ENCODE results near the gene RFTN1.

The RFTN1 gene

GRCh38 chr3:16425398-16426028, 88.0 kb downstream of the RFTN1 start:
- TF ChIP-seq JUND (IDR thresholded peaks at IDR 0.05; ENCODE audit: low read depth) = no peak
- in situ Hi-C loops (cut with HindIII; ENCODE audit: low pct_unique_long_range_greater_than_20kb, low sequenced_read_pairs) = no loop called here
- DNase-seq (ENCODE audit: low read depth in 1 of 2, low spot score in 1 of 2) = peak in 1 of 2 experiments; percentile 4

- no peak for TF ChIP-seq JUND (IDR thresholded peaks at IDR 0.05; ENCODE audit: low read depth)
- no peak for DNase-seq (ENCODE audit: low read depth in 1 of 2, low spot score in 1 of 2)
- in situ Hi-C loops (cut with HindIII; ENCODE audit: low pct_unique_long_range_greater_than_20kb, low sequenced_read_pairs) = no loop called here
These were observed 89.4 kb downstream of the RFTN1 start for GRCh38 chr3:16423947-16424673.

GRCh38 chr3:16423298-16423697, 90.2 kb downstream of the RFTN1 start:
- TF ChIP-seq JUND (IDR thresholded peaks at IDR 0.05; ENCODE audit: low read depth) = no peak
- DNase-seq (ENCODE audit: low read depth in 1 of 2, low spot score in 1 of 2) = peak in 1 of 2 experiments; percentile 76
- in situ Hi-C loops (cut with HindIII; ENCODE audit: low pct_unique_long_range_greater_than_20kb, low sequenced_read_pairs) = no loop called here

- no peak for TF ChIP-seq JUND (IDR thresholded peaks at IDR 0.05; ENCODE audit: low read depth)
- DNase-seq (ENCODE audit: low read depth in 1 of 2, low spot score in 1 of 2) = no peak
- in situ Hi-C loops (cut with HindIII; ENCODE audit: low pct_unique_long_range_greater_than_20kb, low sequenced_read_pairs) = no loop called here
These were observed 93.8 kb downstream of the RFTN1 start for GRCh38 chr3:16419640-16420241.

- DNase-seq (ENCODE audit: low read depth in 1 of 2, low spot score in 1 of 2) = no peak
- TF ChIP-seq JUND (IDR thresholded peaks at IDR 0.05; ENCODE audit: low read depth) = no peak
- in situ Hi-C loops (cut with HindIII; ENCODE audit: low pct_unique_long_range_greater_than_20kb, low sequenced_read_pairs) = no loop called here
These were observed 95.4 kb downstream of the RFTN1 start for GRCh38 chr3:16417945-16418739.

DNA sequence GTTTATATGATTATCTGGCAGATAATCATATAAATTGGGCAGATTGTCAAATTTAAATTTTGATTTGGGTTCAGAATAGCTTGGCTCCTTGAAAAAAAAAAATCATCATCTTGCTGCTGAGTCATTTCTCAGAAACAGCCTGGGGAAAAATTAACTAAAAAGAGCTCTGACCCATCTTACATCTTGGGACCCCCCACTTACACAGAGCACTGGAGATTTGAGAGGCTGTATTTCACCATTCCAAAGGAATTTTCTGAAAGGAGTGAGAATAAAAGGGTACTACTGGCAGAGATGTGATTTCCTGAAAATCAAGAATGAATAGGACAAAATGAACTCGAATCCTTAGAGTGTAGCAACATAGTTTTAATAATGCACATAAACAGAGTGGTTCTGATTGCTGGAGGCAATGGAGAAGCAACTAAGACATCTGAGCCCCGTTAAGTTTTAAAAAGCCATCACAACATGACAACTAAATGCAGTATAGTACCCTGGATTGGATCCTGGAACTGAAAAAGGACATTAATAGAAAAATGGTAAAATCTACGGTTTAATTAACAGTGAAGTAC, 97.5 kb downstream of the RFTN1 start:
- no peak for TF ChIP-seq JUND (IDR thresholded peaks at IDR 0.05; ENCODE audit: low read depth)
- DNase-seq (ENCODE audit: low read depth in 1 of 2, low spot score in 1 of 2) = no peak
- in situ Hi-C loops (cut with HindIII; ENCODE audit: low pct_unique_long_range_greater_than_20kb, low sequenced_read_pairs) = no loop called here

- no peak for TF ChIP-seq JUND (IDR thresholded peaks at IDR 0.05; ENCODE audit: low read depth)
- in situ Hi-C loops (cut with HindIII; ENCODE audit: low pct_unique_long_range_greater_than_20kb, low sequenced_read_pairs) = no loop called here
These were observed 100.2 kb downstream of the RFTN1 start for GRCh38 chr3:16413321-16413720.

DNA sequence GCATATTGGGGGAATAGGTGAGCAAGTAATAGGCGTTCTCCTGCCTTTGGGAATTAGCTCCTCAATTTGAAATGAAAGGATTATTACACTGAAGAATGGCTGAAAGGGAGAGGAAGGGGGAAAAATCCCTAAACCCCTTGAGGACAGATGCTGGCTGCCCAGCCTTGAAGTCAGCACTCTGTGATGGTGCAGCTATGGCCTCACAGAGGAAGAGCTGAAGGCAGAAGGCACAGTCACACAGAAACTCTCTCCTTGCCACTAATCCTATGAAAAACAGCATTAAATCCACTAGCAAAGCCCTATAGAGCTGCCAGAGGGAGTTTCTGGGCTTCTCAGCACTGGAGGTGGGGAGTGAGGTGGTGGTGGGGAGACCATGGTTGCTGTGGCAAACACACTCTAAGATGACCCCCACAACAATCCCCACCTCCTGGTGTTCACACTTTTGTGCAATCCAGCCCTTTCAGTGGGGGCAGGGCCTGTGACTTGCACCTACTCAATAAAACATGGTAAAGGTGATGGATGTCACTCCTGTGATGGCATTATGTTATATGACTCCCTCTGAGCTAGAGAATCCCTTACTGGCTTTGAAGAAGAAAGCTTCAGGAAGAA, 101.2 kb downstream of the RFTN1 start:
- no peak for DNase-seq (ENCODE audit: low read depth in 1 of 2, low spot score in 1 of 2)
- in situ Hi-C loops (cut with HindIII; ENCODE audit: low pct_unique_long_range_greater_than_20kb, low sequenced_read_pairs) = no loop called here

More at GRCh38 chr3:16413321-16413720, 100.2 kb downstream of the RFTN1 start:
- no peak for DNase-seq (ENCODE audit: low read depth in 1 of 2, low spot score in 1 of 2)

GRCh38 chr3:16411441-16411840, 102.1 kb downstream of the RFTN1 start:
- DNase-seq (ENCODE audit: low read depth in 1 of 2, low spot score in 1 of 2) = no peak
- no peak for TF ChIP-seq JUND (IDR thresholded peaks at IDR 0.05; ENCODE audit: low read depth)
- in situ Hi-C loops (cut with HindIII; ENCODE audit: low pct_unique_long_range_greater_than_20kb, low sequenced_read_pairs) = no loop called here

More for the DNA sequence above, 101.2 kb downstream of the RFTN1 start:
- TF ChIP-seq JUND (IDR thresholded peaks at IDR 0.05; ENCODE audit: low read depth) = no peak

DNA sequence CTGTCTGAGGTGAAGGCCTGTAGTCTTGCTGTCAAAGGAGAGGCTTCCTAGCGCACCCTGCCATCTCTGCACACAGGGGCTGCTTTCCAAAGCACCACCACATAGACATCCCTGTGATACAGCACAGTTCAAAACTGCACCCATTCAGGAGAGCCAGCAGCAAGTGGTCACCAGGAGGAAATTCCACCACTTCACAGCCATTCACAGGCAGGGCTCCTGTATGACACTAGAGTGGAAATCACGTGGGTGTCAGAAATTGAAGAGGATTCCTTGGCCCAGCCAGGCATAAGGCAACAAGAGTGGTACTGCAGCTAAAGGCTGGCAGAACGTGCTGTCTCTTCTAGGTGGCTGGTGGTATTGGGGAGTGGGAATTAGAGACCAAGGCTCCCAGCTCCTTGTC, 102.8 kb downstream of the RFTN1 start:
- no peak for TF ChIP-seq JUND (IDR thresholded peaks at IDR 0.05; ENCODE audit: low read depth)
- in situ Hi-C loops (cut with HindIII; ENCODE audit: low pct_unique_long_range_greater_than_20kb, low sequenced_read_pairs) = no loop called here
- DNase-seq (ENCODE audit: low read depth in 1 of 2, low spot score in 1 of 2) = no peak

DNA sequence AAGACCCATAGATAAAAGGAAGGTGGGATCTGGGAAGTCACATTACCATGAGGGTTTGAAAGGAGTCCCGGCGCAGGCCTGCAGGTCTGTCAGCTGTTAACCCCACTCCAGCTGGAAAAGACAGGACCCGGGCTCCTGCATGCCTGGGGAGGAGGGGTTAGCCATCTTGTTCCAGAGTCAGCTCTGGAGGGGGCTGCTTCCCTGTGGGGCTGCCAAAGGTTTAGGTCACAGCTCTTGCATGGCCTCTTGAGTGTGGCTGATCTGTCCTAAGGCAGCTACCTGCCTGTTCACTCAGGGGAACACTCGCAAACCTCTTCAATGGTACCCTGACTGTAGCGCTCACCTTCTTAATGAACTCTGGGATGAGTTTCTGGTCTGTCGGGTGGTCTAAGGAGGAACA, 104.5 kb downstream of the RFTN1 start:
- no peak for TF ChIP-seq JUND (IDR thresholded peaks at IDR 0.05; ENCODE audit: low read depth)
- in situ Hi-C loops (cut with HindIII; ENCODE audit: low pct_unique_long_range_greater_than_20kb, low sequenced_read_pairs) = no loop called here
- DNase-seq (ENCODE audit: low read depth in 1 of 2, low spot score in 1 of 2) = no peak

GRCh38 chr3:16407366-16407765, 106.1 kb downstream of the RFTN1 start:
- no peak for DNase-seq (ENCODE audit: low read depth in 1 of 2, low spot score in 1 of 2)
- in situ Hi-C loops (cut with HindIII; ENCODE audit: low pct_unique_long_range_greater_than_20kb, low sequenced_read_pairs) = no loop called here
- no peak for TF ChIP-seq JUND (IDR thresholded peaks at IDR 0.05; ENCODE audit: low read depth)

All from T47D (cell line).